H1 (cell line): Measurements from ENCODE around the gene CDH8. TPM values are rescaled to one million over a fixed set of nuclear protein-coding genes. Genes with fewer than 3 reads are reported as not detected.

Source experiments
- CTCF ChIA-PET: fragments of 300-600 bp; sonication (Branson Sonifier 250); formaldehyde crosslinking; loops from one replicate; lab custom pipeline; 2021; ENCODE audit not compliant: partially characterized antibody; lab: Charles Lee
- POLR2A ChIA-PET: fragments of 300-600 bp; sonication (Branson Sonifier 250); formaldehyde crosslinking; loops from one replicate; lab custom pipeline; 2021; ENCODE audit warnings: inconsistent platforms; ENCODE audit not compliant: partially characterized antibody; lab: Charles Lee
- DNase-seq, 2 experiments: peaks; one replicate each; pipeline versions ENCODE4 v3.0.0 to v3.0.0-alpha.2; 2010 to 2022; ENCODE audit warnings: low spot score in 2 of 2, low read depth in 1 of 2, mixed read lengths in 1 of 2
- FAIRE-seq: peaks from 2 replicates; lab custom pipeline; 2011; peaks lifted over from hg19 to GRCh38; lab: Jason Lieb, UNC
- H2AFZ ChIP-seq: 2 replicates; pipeline ENCODE4 v1.8.1; 2012; ENCODE audit warnings: low read length, inconsistent platforms
- H2AK5ac ChIP-seq: 2 replicates; pipeline ENCODE4 v1.6.1; 2013; ENCODE audit warnings: low read depth, low read length
- H2BK120ac ChIP-seq: replicated peaks from 2 replicates; pipeline ENCODE3; 2013; ENCODE audit warnings: low read depth, low read length, inconsistent platforms
- H2BK12ac ChIP-seq: 2 replicates; pipeline ENCODE4 v1.6.1; 2013; ENCODE audit warnings: low read depth, low read length
- H2BK15ac ChIP-seq: 2 replicates; pipeline ENCODE4 v1.6.1; 2013; ENCODE audit warnings: low read length
- H2BK20ac ChIP-seq: 2 replicates; pipeline ENCODE4 v1.6.1; 2013; ENCODE audit warnings: low read length
- H2BK5ac ChIP-seq: 2 replicates; pipeline ENCODE4 v1.6.1; 2013; ENCODE audit warnings: low read depth, low read length
- H3K14ac ChIP-seq: 2 replicates; pipeline ENCODE4 v1.6.1; 2013; ENCODE audit warnings: inconsistent platforms; ENCODE audit not compliant: insufficient read length
- H3K18ac ChIP-seq: 2 replicates; pipeline ENCODE4 v1.6.1; 2013; ENCODE audit warnings: low read length; ENCODE audit errors: extremely low read depth
- H3K23ac ChIP-seq: 2 replicates; pipeline ENCODE4 v1.6.1; 2013; ENCODE audit warnings: inconsistent platforms; ENCODE audit not compliant: insufficient read length
- H3K23me2 ChIP-seq: 2 replicates; pipeline ENCODE4 v1.6.1; 2013; ENCODE audit warnings: low read depth, low read length
- H3K27ac ChIP-seq: 2 replicates; pipeline ENCODE4 v1.6.1; 2011; ENCODE audit warnings: low read depth, low read length, inconsistent platforms
- H3K27me3 ChIP-seq, 4 experiments: replicated peaks in 1 of 4; 1 replicate in 1 of 4; 2 replicates in 3 of 4; pipeline versions ENCODE4 v1.6.1 to v1.8.1; 2011 to 2013; ENCODE audit warnings: low read length in 3 of 4, mild to moderate bottlenecking in 3 of 4, inconsistent platforms in 2 of 4, mixed read lengths in 2 of 4, moderate library complexity in 1 of 4; ENCODE audit not compliant: control insufficient read depth in 3 of 4, insufficient read depth in 3 of 4; ENCODE audit errors: extremely low read depth in 1 of 4
- H3K36me3 ChIP-seq, 4 experiments: 2 replicates each; pipeline versions ENCODE4 v1.6.1 to v1.8.1; 2011 to 2013; ENCODE audit warnings: mild to moderate bottlenecking in 4 of 4, low read length in 3 of 4, moderate library complexity in 2 of 4, control low read depth in 1 of 4, inconsistent platforms in 1 of 4; ENCODE audit not compliant: insufficient read depth in 4 of 4, control insufficient read depth in 2 of 4
- H3K4ac ChIP-seq: replicated peaks from 2 replicates; pipeline ENCODE3; 2013; ENCODE audit warnings: low read length, low read depth, mixed read lengths, inconsistent platforms; ENCODE audit not compliant: insufficient read length
- H3K4me1 ChIP-seq, 4 experiments: replicated peaks in 1 of 4; 1 replicate in 1 of 4; 2 replicates in 3 of 4; pipeline versions ENCODE4 v1.6.1 to v1.8.1; 2011 to 2013; ENCODE audit warnings: low read length in 3 of 4, inconsistent platforms in 2 of 4, mixed read lengths in 1 of 4; ENCODE audit not compliant: insufficient read depth in 4 of 4, control insufficient read depth in 3 of 4
- H3K4me2 ChIP-seq, 2 experiments: 2 replicates each; pipeline versions ENCODE4 v1.6.1 to v1.8.1; 2011 to 2013; ENCODE audit warnings: low read depth in 2 of 2, low read length in 2 of 2, control low read depth in 1 of 2, inconsistent platforms in 1 of 2, mild to moderate bottlenecking in 1 of 2; ENCODE audit not compliant: insufficient read depth in 1 of 2
- H3K4me3 ChIP-seq, 4 experiments: fragments of 200-600, 300-600 bp in 1 of 4; sonication (generic), shearing (Covaris generic), sonication (Bioruptor Twin) in 1 of 4; 2 replicates each; pipeline versions ENCODE4 v1.5.1 to v1.8.1; 2011 to 2016; ENCODE audit warnings: low read length in 4 of 4, low read depth in 3 of 4, control low read depth in 2 of 4, inconsistent platforms in 2 of 4, mild to moderate bottlenecking in 2 of 4, mixed read lengths in 1 of 4, moderate library complexity in 1 of 4; ENCODE audit not compliant: insufficient read depth in 2 of 4; ENCODE audit errors: extremely low read depth in 1 of 4
- H3K56ac ChIP-seq: replicated peaks from 2 replicates; pipeline ENCODE3; 2013; ENCODE audit warnings: low read depth, mild to moderate bottlenecking, mixed read lengths, low read length, inconsistent platforms; ENCODE audit not compliant: insufficient read length
- H3K79me1 ChIP-seq: 2 replicates; pipeline ENCODE4 v1.6.1; 2013; ENCODE audit warnings: low read depth, low read length, control low read depth
- H3K79me2 ChIP-seq, 2 experiments: 2 replicates each; pipeline versions ENCODE4 v1.6.1 to v1.8.1; 2012 to 2013; ENCODE audit warnings: low read length in 2 of 2, mild to moderate bottlenecking in 2 of 2, inconsistent platforms in 1 of 2; ENCODE audit not compliant: insufficient read depth in 2 of 2, control insufficient read depth in 1 of 2
- H3K9ac ChIP-seq, 4 experiments: replicated peaks in 1 of 4; 1 replicate in 1 of 4; 2 replicates in 3 of 4; pipeline versions ENCODE4 v1.6.1 to v1.8.1; 2011 to 2013; ENCODE audit warnings: low read depth in 3 of 4, low read length in 3 of 4, control low read depth in 2 of 4, mild to moderate bottlenecking in 2 of 4, moderate library complexity in 2 of 4, inconsistent platforms in 1 of 4; ENCODE audit errors: extremely low read depth in 1 of 4
- H3K9me3 ChIP-seq, 2 experiments: 2 replicates each; pipeline versions ENCODE4 v1.6.1 to v1.8.1; 2012 to 2013; ENCODE audit warnings: mild to moderate bottlenecking in 2 of 2, moderate library complexity in 2 of 2, control low read depth in 1 of 2, inconsistent platforms in 1 of 2, low read depth in 1 of 2, low read length in 1 of 2, mixed read lengths in 1 of 2; ENCODE audit not compliant: insufficient read depth in 2 of 2
- H4K20me1 ChIP-seq, 2 experiments: replicated peaks in 1 of 2; 2 replicates each; pipeline versions ENCODE3 to v1.8.1; 2011 to 2013; ENCODE audit warnings: inconsistent platforms in 2 of 2, low read length in 2 of 2, mild to moderate bottlenecking in 1 of 2; ENCODE audit not compliant: insufficient read depth in 2 of 2, control insufficient read depth in 1 of 2
- H4K5ac ChIP-seq: 2 replicates; pipeline ENCODE4 v1.6.1; 2013; ENCODE audit warnings: low read length, low read depth, mixed read lengths, inconsistent platforms; ENCODE audit not compliant: insufficient read length
- H4K8ac ChIP-seq: 2 replicates; pipeline ENCODE4 v1.8.0; 2013; ENCODE audit warnings: mild to moderate bottlenecking, moderate library complexity, low read length, inconsistent platforms; ENCODE audit not compliant: insufficient read depth; ENCODE audit errors: extremely low read depth
- H4K91ac ChIP-seq: replicated peaks from 2 replicates; pipeline ENCODE3; 2013; ENCODE audit warnings: low read length, mixed read lengths, inconsistent platforms; ENCODE audit not compliant: insufficient read length
- WGBS, 2 experiments: shearing (Covaris generic) in 1 of 2; methylation state at CpG; one replicate each; pipeline versions ENCODE4 v1.1.6 to v1.1.7; 2013 to 2015; ENCODE audit warnings: low lambda C conversion rate in 2 of 2, mixed read lengths in 2 of 2, inconsistent platforms in 1 of 2, low coverage in 1 of 2, missing lambda C conversion rate in 1 of 2; ENCODE audit not compliant: insufficient replicate concordance in 2 of 2, insufficient coverage in 1 of 2, insufficient read length in 1 of 2; ENCODE audit errors: extremely low coverage in 1 of 2, missing lambda C conversion rate in 1 of 2; 5-methylcytosine and 5-hydroxymethylcytosine counted together
- polyA plus RNA-seq, 7 experiments: library from polyadenylated mRNA; depleted of rRNA in 3 of 7; stranded (reverse) in 5 of 7; unstranded in 2 of 7; fragments of >200 nt in 5 of 7; fragments of 200-250 nt in 2 of 7; gene quantifications; 1 replicate in 5 of 7; 2 replicates in 1 of 7; 4 replicates in 1 of 7; pipeline versions ENCODE4 v1.2.1 to v1.2.3, GENCODE V29; 2011 to 2013; ENCODE audit warnings: missing spikeins in 2 of 7, mixed read lengths in 2 of 7
- total RNA-seq: library from RNA; stranded (reverse); fragmentation: NEBNext Ultra II Directional; extraction: Animal tissue kit (Norgen Biotek cat#: 25700); gene quantifications from 2 replicates; pipeline ENCODE4 v1.2.1, GENCODE V29; 2021

CDH8 gene
- total and polyA plus RNA-seq, 2 of the 8 experiments (the other 6 are each of a cell fraction or from before 2014, with no cell fraction given), result 7.7 to 8.4 TPM

DNA sequence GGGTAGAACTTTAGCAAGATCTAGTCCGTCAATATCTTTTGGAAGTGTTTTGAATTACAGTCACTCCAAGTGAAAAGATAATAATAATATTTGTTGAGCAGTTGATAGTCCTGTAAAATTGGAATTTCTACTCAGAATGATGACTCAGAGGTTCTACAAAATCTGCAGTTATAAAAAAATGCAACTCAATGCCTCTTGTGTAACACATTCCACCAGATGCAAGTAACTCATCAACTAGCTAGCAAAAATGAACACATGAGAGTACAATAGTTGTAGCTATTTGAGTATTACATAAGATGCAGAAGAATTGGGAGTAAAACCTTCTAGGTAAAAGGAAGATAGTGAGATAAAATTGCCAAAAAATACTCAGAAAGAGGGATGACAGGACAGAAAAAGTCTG, 177.2 kb downstream of the CDH8 start:
- Histone ChIP-seq H3K79me1 (no peaks in the 10 kb centered on the region), H2BK20ac (no peak overlapping the region), H3K9ac (no peak overlapping the region), H3K14ac (no peak overlapping the region), H4K5ac (no peak overlapping the region), H3K9me3 (no peaks in the 10 kb centered on the region; a peak in 1 of 4 replicates), H3K4me2 (no peak overlapping the region), H4K91ac (peak overlapping the region; percentile 37), H3K23ac (no peak overlapping the region), H2BK120ac (no peak overlapping the region), H3K27ac (no peak overlapping the region), H2AFZ (no peak overlapping the region), H2AK5ac (no peak overlapping the region), H4K8ac (no peak overlapping the region), H3K4me3 (no peak overlapping the region), H3K18ac (no peak overlapping the region), H4K20me1 (no peaks in the 10 kb centered on the region), H3K4me1 (peaks cover 0 to 5% (median 1%) of the 10 kb centered on the region in 4 experiments; a peak in 2 of 7 replicates), H2BK15ac (no peak overlapping the region), H2BK12ac (peak overlapping the region; percentile 75; the same call in 1 of the 2 replicates), H2BK5ac (no peak overlapping the region), H3K56ac (no peak overlapping the region), H3K23me2 (no peaks in the 10 kb centered on the region), H3K36me3 (no peaks in the 10 kb centered on the region), H3K27me3 (no peaks in the 10 kb centered on the region), H3K79me2 (no peaks in the 10 kb centered on the region), H3K4ac (no peak overlapping the region)
- FAIRE-seq (no peak), DNase-seq (no peak)
- ChIA-PET CTCF (interaction anchor here (1.4 kb wide), 1 partner anchor 14 kb away, joined by 3 read pairs; no protein-coding TSS in a partner anchor), POLR2A (no interaction called here)
- 85% methylated on average over 1 of the region's 1 CpG; no CpG with 5 or more reads in 1 of the 2 experiments for WGBS, 2 experiments
